K562 (cell line): Measurements from ENCODE around the gene UBAP2. TPM values are rescaled to one million over a fixed set of nuclear protein-coding genes. Genes with fewer than 3 reads are reported as not detected.

ENCODE experiments used
- ATAC-seq: fragments of 200-7000 bp; cut with Tn5 transposase; 3 replicates; pipeline ENCODE4 v1.9.1; 2020; ENCODE audit warnings: moderate library complexity
- BruUV-seq: library from RNA; stranded (reverse); fragments of 400-500 nt; replicated peaks from 2 replicates; lab custom pipeline; 2021; lab: Mats Ljungman, UMichigan
- CTCF ChIA-PET: fragments of 300-600 bp; formaldehyde crosslinking; extraction: SDS; loops from one replicate; lab custom pipeline; 2021; ENCODE audit warnings: low intra/inter-chr PET ratio; lab: Yijun Ruan, JAX
- POLR2A ChIA-PET: fragments of 300-600, 350-650 bp; sonication (Branson Sonifier 250); formaldehyde crosslinking; extraction: SDS; loops from one replicate; lab custom pipeline; 2021; ENCODE audit warnings: antibody characterized with exemption, inconsistent platforms; lab: Yijun Ruan, JAX
- DNase-seq, 4 experiments: peaks; one replicate each; pipeline versions ENCODE4 v3.0.0 to v3.0.0-alpha.2; 2011 to 2018; ENCODE audit warnings: low spot score in 3 of 4, mixed read lengths in 3 of 4; ENCODE audit errors: extremely low read depth in 1 of 4
- FAIRE-seq: peaks from 2 replicates; lab custom pipeline; 2011; peaks lifted over from hg19 to GRCh38; lab: Jason Lieb, UNC
- H2AFZ ChIP-seq: 2 replicates; pipeline ENCODE4 v1.6.0; 2011; ENCODE audit warnings: low read depth, low read length, control low read depth, inconsistent platforms
- H3K27ac ChIP-seq: fragments of 200-600 bp; 3 replicates; pipeline ENCODE4 v1.8.0; 2011; ENCODE audit warnings: low read depth, mild to moderate bottlenecking, control low read depth, inconsistent platforms, low read length, moderate library complexity, mixed read lengths; ENCODE audit errors: extremely low read depth
- H3K27me3 ChIP-seq, 2 experiments: fragments of 300-600 bp in 1 of 2; 2 replicates in 1 of 2; 3 replicates in 1 of 2; pipeline versions ENCODE4 v1.6.0 to v1.8.0; 2011; ENCODE audit warnings: inconsistent platforms in 2 of 2, low read length in 2 of 2, mild to moderate bottlenecking in 1 of 2, mixed read lengths in 1 of 2, moderate library complexity in 1 of 2; ENCODE audit not compliant: control insufficient read depth in 2 of 2, insufficient read depth in 2 of 2
- H3K36me3 ChIP-seq: fragments of 300-600 bp; 3 replicates; pipeline ENCODE4 v1.8.0; 2011; ENCODE audit warnings: mild to moderate bottlenecking, low read length, inconsistent platforms; ENCODE audit not compliant: control insufficient read depth, insufficient read depth
- H3K4me1 ChIP-seq, 2 experiments: fragments of 200-600 bp in 1 of 2; replicated peaks in 1 of 2; 2 replicates in 1 of 2; 3 replicates in 1 of 2; pipeline versions ENCODE4 v1.5.1 to v1.8.0; 2011; ENCODE audit warnings: inconsistent platforms in 2 of 2, low read length in 2 of 2, mild to moderate bottlenecking in 1 of 2, mixed read lengths in 1 of 2, moderate library complexity in 1 of 2; ENCODE audit not compliant: control insufficient read depth in 2 of 2, insufficient read depth in 2 of 2
- H3K4me2 ChIP-seq: 2 replicates; pipeline ENCODE4 v1.6.1; 2011; ENCODE audit warnings: low read length, control low read depth, inconsistent platforms, mixed read lengths; ENCODE audit not compliant: insufficient read depth
- H3K4me3 ChIP-seq: fragments of 200-600 bp; sonication (generic), shearing (Covaris generic); 2 replicates; pipeline ENCODE4 v1.5.1; 2016; ENCODE audit warnings: control low read depth, inconsistent platforms
- H3K79me2 ChIP-seq: fragments of 200-600 bp; 3 replicates; pipeline ENCODE4 v1.8.0; 2011; ENCODE audit warnings: low read length, inconsistent platforms; ENCODE audit not compliant: control insufficient read depth, insufficient read depth
- H3K9ac ChIP-seq, 2 experiments: 2 replicates each; pipeline versions ENCODE4 v1.6.0 to v1.6.1; 2011; ENCODE audit warnings: low read depth in 2 of 2, low read length in 2 of 2, control low read depth in 1 of 2, inconsistent platforms in 1 of 2, mild to moderate bottlenecking in 1 of 2, mixed read lengths in 1 of 2; ENCODE audit not compliant: insufficient read depth in 1 of 2
- H3K9me1 ChIP-seq: one replicate; pipeline ENCODE4 v1.6.0; 2011; ENCODE audit warnings: inconsistent platforms, mild to moderate bottlenecking, low read length, moderate library complexity; ENCODE audit not compliant: control insufficient read depth, insufficient read depth
- H3K9me3 ChIP-seq: replicated peaks from 2 replicates; pipeline ENCODE4 v1.5.1; 2011; ENCODE audit warnings: low read depth, low read length, inconsistent platforms; ENCODE audit not compliant: control insufficient read depth, insufficient read depth
- H4K20me1 ChIP-seq: replicated peaks from 2 replicates; pipeline ENCODE4 v1.6.1; 2011; ENCODE audit warnings: low read length, inconsistent platforms, mixed read lengths; ENCODE audit not compliant: control insufficient read depth, insufficient read depth
- POLR2G ChIP-seq: fragments of 200-400 bp; formaldehyde crosslinking; IDR thresholded peaks from 2 replicates; pipeline ENCODE4 v1.6.1; 2017; ENCODE audit warnings: low read depth, mild to moderate bottlenecking, antibody characterized with exemption, low read length, moderate library complexity
- RBM22 ChIP-seq: fragments of 200-400 bp; formaldehyde crosslinking; IDR thresholded peaks from 2 replicates; pipeline ENCODE4 v1.6.1; 2018; ENCODE audit warnings: low read length, low read depth; ENCODE audit not compliant: poor library complexity, severe bottlenecking
- STAT5A ChIP-seq: IDR thresholded peaks from 2 replicates; pipeline ENCODE4 v1.6.1; 2012; ENCODE audit warnings: low read length, inconsistent platforms, borderline replicate concordance
- ZNF696 ChIP-seq: fragments of 250-450 bp; sonication (Bioruptor Pico); conservative IDR thresholded peaks from 2 replicates; pipeline ENCODE4 v1.4.0; 2020; ENCODE audit warnings: mild to moderate bottlenecking, moderate library complexity
- WGBS: fragments of 100-300 bp; shearing (Covaris generic); methylation state at CpG from one replicate; pipeline ENCODE4 v1.1.6; 2016; ENCODE audit warnings: low coverage, mixed read lengths; ENCODE audit not compliant: insufficient coverage; ENCODE audit errors: missing lambda C conversion rate; 5-methylcytosine and 5-hydroxymethylcytosine counted together
- in situ Hi-C: fragments of 300-500 bp; cut with MboI; formaldehyde crosslinking; loops from 4 replicates; pipeline ENCODE4 v1.15.0; 2018; ENCODE audit warnings: inconsistent platforms, mixed read lengths
- intact Hi-C: fragments of 100-400 bp; cut with micrococcal nuclease; formaldehyde crosslinking; loops from 2 replicates; pipeline ENCODE4 v1.14.2; 2022
- polyA plus RNA-seq, 8 experiments: library from polyadenylated mRNA; depleted of rRNA in 4 of 8; stranded (reverse) in 5 of 8; unstranded in 3 of 8; fragments of >200 nt; fragmentation: Nextera tagmentation in 2 of 8; fragmentation: Illumina TruSeq in 1 of 8; extraction: Ambion mirVana in 2 of 8; extraction: Trizol in 1 of 8; gene quantifications; 2 replicates each; pipeline versions ENCODE4 v1.2.1 to v1.2.3, GENCODE V29; 2011 to 2014; ENCODE audit warnings: inconsistent platforms in 1 of 8, missing spikeins in 1 of 8
- total RNA-seq, 7 experiments: library from RNA; depleted of rRNA in 6 of 7; stranded (reverse); fragments of >200 nt in 6 of 7; fragmentation: Illumina TruSeq in 2 of 7; extraction: Trizol in 2 of 7; gene quantifications; 2 replicates each; pipeline versions ENCODE4 v1.2.1 to v1.2.3, GENCODE V29; 2011 to 2021; ENCODE audit warnings: low replicate concordance in 1 of 7

The UBAP2 gene
- total and polyA plus RNA-seq, 9 of the 15 experiments (the other 6 are each of a cell fraction or from before 2014, with no cell fraction given) = 8.7 to 47.9 (median 18.7) TPM

GRCh38 chr9:33927694-33928093 is 121.0 kb downstream of the UBAP2 start:
- intact Hi-C loops (loop anchor here (10.0 kb wide), 2 partner anchors 147 to 193 kb away; no protein-coding TSS in a partner anchor), in situ Hi-C loops (no loop called here)
- H4K20me1 ChIP-seq = no peaks in the 10 kb centered on the region
- ChIA-PET POLR2A (no interaction called here), CTCF (no interaction called here)
- H3K9me1 ChIP-seq = no peaks in the 10 kb centered on the region
- no peaks in the 10 kb centered on the region; the same call in 2 of the 3 replicates for H3K79me2 ChIP-seq
- no peak overlapping the region for H2AFZ ChIP-seq
- no peaks in the 10 kb centered on the region; a peak in 1 of 5 replicates for H3K4me1 ChIP-seq
- no peak overlapping the region for H3K27ac ChIP-seq
- H3K4me2 ChIP-seq = no peak overlapping the region
- TF ChIP-seq RBM22 (peak; percentile 60), STAT5A (no peak), ZNF696 (CRISPR knock-in tag) (no peak), POLR2G (0 out of 2 replicates have a peak, but pooled peaks have one; percentile 23)
- H3K27me3 ChIP-seq = no peaks in the 10 kb centered on the region
- ATAC-seq = no peak
- 91% methylated on average over 11 of the region's 15 CpGs for WGBS
- H3K9me3 ChIP-seq = no peaks in the 10 kb centered on the region
- no peak overlapping the region for H3K4me3 ChIP-seq
- DNase-seq = no peak
- H3K36me3 ChIP-seq = peaks cover 95% of the 10 kb centered on the region; the same call in 2 of the 3 replicates
- BruUV-seq = no TSS peak
- H3K9ac ChIP-seq = no peak overlapping the region
- FAIRE-seq = no peak
